GM11168 (cell line): ENCODE data around the gene PRR33.

Experiments
- in situ Hi-C: fragments of 300-500 bp; cut with MboI; formaldehyde crosslinking; loops from one replicate; pipeline ENCODE4 v1.12.0; 2022; ENCODE audit warnings: low sequenced_read_pairs; ENCODE audit not compliant: unreplicated experiment

PRR33 gene

GRCh38 chr11:1842149-1843097 lies 49.3 kb downstream of the PRR33 start:
- in situ Hi-C loops = no loop called here

- in situ Hi-C loops = no loop called here
These were observed 50.1 kb downstream of the PRR33 start for GRCh38 chr11:1841511-1842148.

- in situ Hi-C loops = no loop called here
These were observed 50.8 kb downstream of the PRR33 start for GRCh38 chr11:1840780-1841480.

- in situ Hi-C loops = no loop called here
These were observed 51.5 kb downstream of the PRR33 start for GRCh38 chr11:1839924-1840779.

- in situ Hi-C loops = no loop called here
These were observed 52.3 kb downstream of the PRR33 start for GRCh38 chr11:1839204-1839923.

GRCh38 chr11:1838426-1839144 lies 53.1 kb downstream of the PRR33 start, which contains the start of gene TNNI2:
TNNI2 (plus strand) TSS chr11:1838981; CDS start chr11:1839697, 716 bp downstream.
- in situ Hi-C loops = no loop called here
